Muscle of back (tissue), 11 donors: ENCODE results near the gene NTN3. TPM values are rescaled to one million over a fixed set of nuclear protein-coding genes. Genes with fewer than 3 reads are reported as not detected.
A peak's percentile ranks its signal among the peaks of the same experiment; 100 is the strongest.
"Not testable (repeated sequence)": the region's sequence is repeated elsewhere in the genome, so short reads cannot be mapped to it uniquely, and the experiment has no call there.

Experiments
- DNase-seq, 3 donors: peaks; one replicate each; pipeline versions ENCODE4 v3.0.0 to v3.0.0-alpha.2; 2013
- polyA plus RNA-seq, 10 donors: library from polyadenylated mRNA; unstranded; fragments of 120-200 nt; gene quantifications; one replicate each; pipeline ENCODE4 v1.2.1, GENCODE V29; 2013; ENCODE audit not compliant: insufficient read length in 10 of 10

NTN3 gene
- polyA plus RNA-seq, 10 donors = 1.7 to 2.9 (median 2.3) TPM

GRCh38 chr16:2439598-2439997 is 31.5 kb upstream of the NTN3 start:
- DNase-seq = no peak

GRCh38 chr16:2441143-2441804 is 29.8 kb upstream of the NTN3 start:
- DNase-seq = not testable (repeated sequence)

- no peak for DNase-seq
Observed at GRCh38 chr16:2443555-2443954, 27.5 kb upstream of the NTN3 start.

- DNase-seq = no peak
Observed at GRCh38 chr16:2447920-2448583, 23.0 kb upstream of the NTN3 start.

GRCh38 chr16:2449118-2449517 is 22.0 kb upstream of the NTN3 start:
- DNase-seq = no peak

- DNase-seq = no peak
Observed at GRCh38 chr16:2450535-2450934, 20.6 kb upstream of the NTN3 start.

GRCh38 chr16:2450975-2451381 is 20.1 kb upstream of the NTN3 start:
- no peak for DNase-seq

GRCh38 chr16:2451851-2452320 is 19.2 kb upstream of the NTN3 start:
- DNase-seq = no peak

GRCh38 chr16:2452650-2453049 is 18.4 kb upstream of the NTN3 start:
- DNase-seq = no peak

- DNase-seq = no peak
Observed at GRCh38 chr16:2455081-2455845, 15.8 kb upstream of the NTN3 start.

- DNase-seq = no peak
Observed at GRCh38 chr16:2456551-2457153, 14.4 kb upstream of the NTN3 start.

GRCh38 chr16:2457267-2457666 is 13.8 kb upstream of the NTN3 start:
- no peak for DNase-seq

GRCh38 chr16:2457946-2458345 is 13.2 kb upstream of the NTN3 start:
- DNase-seq = no peak

GRCh38 chr16:2458887-2459646 is 12.0 kb upstream of the NTN3 start:
- no peak for DNase-seq

- peak; percentile 95 to 98 (median 96) for DNase-seq
Observed at GRCh38 chr16:2459647-2460390, 11.3 kb upstream of the NTN3 start, which contains the start of gene TEDC2. TEDC2 (plus strand) TSS chr16:2460109; CDS start chr16:2460145, 36 bp downstream.

- DNase-seq = no peak
Observed at GRCh38 chr16:2460391-2460713, 10.7 kb upstream of the NTN3 start.

- no peak for DNase-seq
Observed at GRCh38 chr16:2460916-2461315, 10.2 kb upstream of the NTN3 start.

- DNase-seq = no peak
Observed at GRCh38 chr16:2462031-2462866, 8.8 kb upstream of the NTN3 start.

- no peak for DNase-seq
Observed at GRCh38 chr16:2464333-2464732, 6.8 kb upstream of the NTN3 start.
